SK-N-SH treated with all-trans-retinoic acid at 6 μM for 48 hours (cell line): ENCODE measurements around the gene SH2D2A.

Experiments
- ATAC-seq: fragments of 200-7000 bp; cut with Tn5 transposase; 3 replicates; pipeline ENCODE4 v1.9.1; 2020; ENCODE audit warnings: mild to moderate bottlenecking, moderate library complexity
- ARNTL ChIP-seq: fragments of 450-650 bp; formaldehyde crosslinking; IDR thresholded peaks from 2 replicates; pipeline ENCODE4 v1.5.0; 2020; ENCODE audit warnings: low read depth, mild to moderate bottlenecking, moderate library complexity, borderline replicate concordance
- BACH2 ChIP-seq: fragments of 250-450 bp; sonication (Bioruptor Pico); IDR thresholded peaks from 2 replicates; pipeline ENCODE4 v1.9.0; 2021; ENCODE audit warnings: mild to moderate bottlenecking, borderline replicate concordance
- ESRRG ChIP-seq: fragments of 250-450 bp; sonication (Bioruptor Pico); IDR thresholded peaks from 2 replicates; pipeline ENCODE4 v1.6.1; 2021; ENCODE audit warnings: mild to moderate bottlenecking
- GLIS3 ChIP-seq: fragments of 250-450 bp; sonication (Bioruptor Pico); IDR thresholded peaks from 2 replicates; pipeline ENCODE4 v1.5.0; 2020; ENCODE audit warnings: mild to moderate bottlenecking, moderate library complexity
- ISL1 ChIP-seq: fragments of 250-450 bp; sonication (Bioruptor Pico); IDR thresholded peaks from 2 replicates; pipeline ENCODE4 v2.1.2; 2022; ENCODE audit warnings: mild to moderate bottlenecking, moderate library complexity
- OSR1 ChIP-seq: fragments of 250-450 bp; sonication (Bioruptor Pico); IDR thresholded peaks from 2 replicates; pipeline ENCODE4 v1.8.0; 2022; ENCODE audit warnings: moderate library complexity, mild to moderate bottlenecking, inconsistent platforms
- PPARA ChIP-seq: fragments of 250-450 bp; sonication (Bioruptor Pico); IDR thresholded peaks from 2 replicates; pipeline ENCODE4 v1.5.0; 2020; ENCODE audit warnings: mild to moderate bottlenecking, borderline replicate concordance
- RARB ChIP-seq: fragments of 250-450 bp; sonication (Bioruptor Pico); IDR thresholded peaks from 2 replicates; pipeline ENCODE4 v1.8.0; 2021; ENCODE audit warnings: mild to moderate bottlenecking, moderate library complexity
- SNAI2 ChIP-seq: fragments of 250-450 bp; sonication (Bioruptor Pico); IDR thresholded peaks from 2 replicates; pipeline ENCODE4 v1.5.0; 2020; ENCODE audit warnings: mild to moderate bottlenecking, moderate library complexity
- TCF4 ChIP-seq: fragments of 250-450 bp; sonication (Bioruptor Pico); IDR thresholded peaks from 2 replicates; pipeline ENCODE4 v1.8.0; 2021; ENCODE audit warnings: mild to moderate bottlenecking, moderate library complexity, borderline replicate concordance
- ZC3H10 ChIP-seq: fragments of 250-450 bp; sonication (Bioruptor Pico); IDR thresholded peaks from 2 replicates; pipeline ENCODE4 v1.5.1; 2021; ENCODE audit warnings: mild to moderate bottlenecking, moderate library complexity
- ZNF565 ChIP-seq: fragments of 450-650 bp; formaldehyde crosslinking; conservative IDR thresholded peaks from 2 replicates; pipeline ENCODE4 v1.5.0; 2020; ENCODE audit warnings: low read depth, mild to moderate bottlenecking, moderate library complexity
- ZNF70 ChIP-seq: fragments of 450-650 bp; formaldehyde crosslinking; IDR thresholded peaks from 2 replicates; pipeline ENCODE4 v1.5.0; 2020; ENCODE audit warnings: mild to moderate bottlenecking, moderate library complexity
- ZNF8 ChIP-seq: fragments of 450-650 bp; formaldehyde crosslinking; IDR thresholded peaks from 2 replicates; pipeline ENCODE4 v1.5.0; 2020; ENCODE audit warnings: mild to moderate bottlenecking, moderate library complexity
- TF ChIP-seq, protein P1 (sequence below): fragments of 250-450 bp; sonication (Bioruptor Pico); IDR thresholded peaks from 2 replicates; pipeline ENCODE4 v1.8.0; 2021; ENCODE audit warnings: low read depth, mild to moderate bottlenecking, moderate library complexity, borderline replicate concordance
- TF ChIP-seq, protein P2 (sequence below): fragments of 250-450 bp; sonication (Bioruptor Pico); IDR thresholded peaks from 2 replicates; pipeline ENCODE4 v1.5.0; 2020; ENCODE audit warnings: mild to moderate bottlenecking, moderate library complexity
- TF ChIP-seq, protein P3 (sequence below): fragments of 250-450 bp; sonication (Bioruptor Pico); IDR thresholded peaks from 2 replicates; pipeline ENCODE4 v1.5.1; 2020; ENCODE audit warnings: low read depth, mild to moderate bottlenecking, moderate library complexity

SH2D2A gene

DNA sequence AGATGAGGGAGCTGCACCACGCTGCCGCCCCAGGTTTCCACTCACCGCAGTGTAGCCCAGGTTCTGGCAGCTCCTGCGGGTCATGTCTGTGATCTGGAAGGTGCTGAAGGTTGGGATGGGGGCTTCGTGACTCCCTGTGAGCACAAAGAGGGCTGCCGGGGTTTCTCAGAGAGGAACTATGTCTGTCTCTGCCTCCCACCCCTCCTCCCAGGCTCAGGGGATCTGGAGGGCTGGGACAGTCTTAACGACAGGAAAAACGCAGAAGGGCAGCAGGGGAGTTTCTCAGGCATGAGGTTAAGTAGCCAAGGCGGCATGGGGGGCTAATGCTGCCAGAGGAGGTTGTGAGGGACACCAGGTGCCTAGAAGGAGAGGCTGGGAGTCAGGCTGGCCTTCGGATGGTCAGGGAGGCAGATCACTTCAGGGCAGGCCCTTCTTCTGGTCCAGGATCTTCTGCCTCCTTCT, 656 bp downstream of the SH2D2A start:
- no peak for ATAC-seq
- TF ChIP-seq BACH2 (no peak), PPARA (CRISPR knock-in tag) (no peak), RARB (CRISPR knock-in tag) (no peak), ZNF565 (CRISPR knock-in tag) (no peak), ARNTL (no peak)
- TF ChIP-seq, protein P1, sequence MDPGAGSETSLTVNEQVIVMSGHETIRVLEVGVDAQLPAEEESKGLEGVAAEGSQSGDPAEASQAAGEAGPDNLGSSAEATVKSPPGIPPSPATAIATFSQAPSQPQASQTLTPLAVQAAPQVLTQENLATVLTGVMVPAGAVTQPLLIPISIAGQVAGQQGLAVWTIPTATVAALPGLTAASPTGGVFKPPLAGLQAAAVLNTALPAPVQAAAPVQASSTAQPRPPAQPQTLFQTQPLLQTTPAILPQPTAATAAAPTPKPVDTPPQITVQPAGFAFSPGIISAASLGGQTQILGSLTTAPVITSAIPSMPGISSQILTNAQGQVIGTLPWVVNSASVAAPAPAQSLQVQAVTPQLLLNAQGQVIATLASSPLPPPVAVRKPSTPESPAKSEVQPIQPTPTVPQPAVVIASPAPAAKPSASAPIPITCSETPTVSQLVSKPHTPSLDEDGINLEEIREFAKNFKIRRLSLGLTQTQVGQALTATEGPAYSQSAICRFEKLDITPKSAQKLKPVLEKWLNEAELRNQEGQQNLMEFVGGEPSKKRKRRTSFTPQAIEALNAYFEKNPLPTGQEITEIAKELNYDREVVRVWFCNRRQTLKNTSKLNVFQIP (CRISPR knock-in tag), result no peak

DNA sequence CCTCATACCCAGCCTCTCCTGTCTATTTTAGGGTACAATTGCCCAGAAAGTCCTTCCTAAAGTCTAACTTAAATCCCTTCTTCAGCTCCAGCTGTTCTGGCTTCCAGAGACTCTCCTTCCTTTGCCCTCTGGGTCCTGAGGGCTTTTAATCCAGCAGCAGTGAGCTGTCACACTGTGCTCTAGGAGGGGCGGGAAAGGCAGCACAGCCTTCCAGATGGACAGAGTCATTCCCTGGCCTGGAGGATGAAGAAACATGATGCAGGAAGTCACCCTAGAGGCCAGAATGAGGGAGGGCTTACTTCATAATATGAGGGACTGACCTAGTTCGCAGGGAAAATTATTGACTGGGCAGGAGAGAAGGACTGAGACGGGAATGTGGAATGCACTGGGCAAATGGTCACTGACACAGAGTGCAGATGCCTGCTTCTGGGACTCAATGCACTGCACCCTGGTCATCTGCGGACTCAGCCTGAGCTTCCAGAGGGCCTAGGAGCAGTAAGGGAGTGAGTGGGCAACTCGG, 1.3 kb downstream of the SH2D2A start:
- TF ChIP-seq RARB (CRISPR knock-in tag) (no peak), TCF4 (0 out of 2 replicates have a peak, but pooled peaks have one; percentile 28)
- peak; percentile 79 for ATAC-seq

DNA sequence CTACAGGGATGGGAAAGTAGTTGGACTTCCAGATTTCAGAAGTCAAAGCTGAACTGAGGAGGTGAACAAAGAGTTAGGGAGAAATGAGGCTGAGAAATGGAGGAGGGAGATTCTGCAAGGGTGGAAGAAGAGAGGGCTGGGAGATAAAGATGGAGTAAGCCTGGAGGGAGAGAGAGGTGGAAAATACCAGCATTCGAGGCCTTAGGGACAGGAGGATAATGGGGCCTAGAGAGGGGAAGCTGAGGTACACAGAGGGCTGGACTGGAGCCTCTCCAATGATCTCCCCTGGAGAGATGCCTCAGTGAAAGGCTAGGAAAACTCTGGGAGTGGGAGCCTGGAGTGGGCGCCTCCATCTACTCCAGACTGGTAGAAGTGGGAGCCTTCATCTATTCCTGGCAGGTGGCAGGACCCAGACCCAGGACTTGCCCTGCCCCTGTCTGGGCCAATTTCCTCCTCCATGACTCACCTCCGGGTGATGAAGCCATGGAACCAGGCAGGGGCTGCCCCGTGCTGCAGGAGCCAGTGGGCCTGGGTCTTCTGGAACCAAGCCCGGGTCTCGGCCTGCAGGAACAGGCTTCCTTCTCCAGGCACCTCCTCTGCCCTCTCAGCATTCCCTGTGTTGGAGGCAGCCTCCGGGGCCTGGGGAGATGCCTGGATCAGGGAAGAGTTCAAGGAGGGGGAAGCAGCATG, 1.9 kb downstream of the SH2D2A start:
- TF ChIP-seq RARB (CRISPR knock-in tag), result no peak
- no peak for TF ChIP-seq ZNF8 (CRISPR knock-in tag)
- TF ChIP-seq ISL1, result no peak
- TF ChIP-seq GLIS3 (CRISPR knock-in tag), result no peak
- no peak for TF ChIP-seq ESRRG (CRISPR knock-in tag)
- TF ChIP-seq ZNF70 (CRISPR knock-in tag), result 0 out of 2 replicates have a peak, but pooled peaks have one; percentile 12
- no peak for TF ChIP-seq OSR1 (CRISPR knock-in tag)
- ATAC-seq, result peak; percentile 37

DNA sequence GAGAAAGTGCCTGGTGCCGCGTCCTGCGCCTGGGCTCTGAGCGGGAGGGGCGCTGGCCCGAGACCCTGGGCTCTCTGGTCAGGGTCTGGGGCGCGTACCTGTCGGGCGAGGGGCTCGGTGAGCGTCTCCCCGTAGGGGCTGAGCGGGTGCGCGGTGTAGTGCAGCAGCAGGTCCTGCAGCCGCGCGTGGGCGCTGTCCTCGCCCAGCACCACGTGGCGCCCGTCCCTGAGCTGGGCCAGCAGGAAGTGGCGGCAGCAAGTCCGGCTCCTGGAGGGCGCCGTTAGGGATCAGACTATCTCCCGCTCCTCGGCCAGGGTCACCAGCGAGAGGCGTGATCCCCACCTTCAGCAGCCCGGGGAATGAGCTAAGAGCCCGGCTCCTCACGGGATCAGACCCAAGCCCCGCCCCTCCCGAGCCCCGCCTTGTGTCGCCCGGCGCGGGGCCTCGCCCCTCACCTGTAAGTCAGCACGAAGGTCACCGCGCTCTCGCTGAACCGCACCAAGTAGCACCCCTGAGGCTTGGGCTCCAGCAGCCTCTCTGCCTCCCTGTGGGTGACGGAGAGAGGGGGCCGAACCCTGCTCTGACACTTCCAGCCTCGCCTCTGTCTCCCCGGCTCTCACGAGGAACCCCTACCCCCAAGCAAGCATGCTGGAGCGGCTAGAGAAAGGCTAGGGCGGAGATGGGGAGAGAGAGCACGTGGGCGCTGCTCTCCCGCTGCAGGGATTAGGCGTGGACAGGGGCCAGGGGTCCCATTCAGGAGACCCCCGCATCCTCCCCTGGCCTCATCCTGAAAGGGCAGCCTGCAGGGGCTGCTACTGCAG, 2.7 kb downstream of the SH2D2A start:
- peak; percentile 35 for ATAC-seq
- no peak for TF ChIP-seq RARB (CRISPR knock-in tag)
- TF ChIP-seq ESRRG (CRISPR knock-in tag), result no peak
- TF ChIP-seq BACH2, result no peak
- TF ChIP-seq, protein P2, sequence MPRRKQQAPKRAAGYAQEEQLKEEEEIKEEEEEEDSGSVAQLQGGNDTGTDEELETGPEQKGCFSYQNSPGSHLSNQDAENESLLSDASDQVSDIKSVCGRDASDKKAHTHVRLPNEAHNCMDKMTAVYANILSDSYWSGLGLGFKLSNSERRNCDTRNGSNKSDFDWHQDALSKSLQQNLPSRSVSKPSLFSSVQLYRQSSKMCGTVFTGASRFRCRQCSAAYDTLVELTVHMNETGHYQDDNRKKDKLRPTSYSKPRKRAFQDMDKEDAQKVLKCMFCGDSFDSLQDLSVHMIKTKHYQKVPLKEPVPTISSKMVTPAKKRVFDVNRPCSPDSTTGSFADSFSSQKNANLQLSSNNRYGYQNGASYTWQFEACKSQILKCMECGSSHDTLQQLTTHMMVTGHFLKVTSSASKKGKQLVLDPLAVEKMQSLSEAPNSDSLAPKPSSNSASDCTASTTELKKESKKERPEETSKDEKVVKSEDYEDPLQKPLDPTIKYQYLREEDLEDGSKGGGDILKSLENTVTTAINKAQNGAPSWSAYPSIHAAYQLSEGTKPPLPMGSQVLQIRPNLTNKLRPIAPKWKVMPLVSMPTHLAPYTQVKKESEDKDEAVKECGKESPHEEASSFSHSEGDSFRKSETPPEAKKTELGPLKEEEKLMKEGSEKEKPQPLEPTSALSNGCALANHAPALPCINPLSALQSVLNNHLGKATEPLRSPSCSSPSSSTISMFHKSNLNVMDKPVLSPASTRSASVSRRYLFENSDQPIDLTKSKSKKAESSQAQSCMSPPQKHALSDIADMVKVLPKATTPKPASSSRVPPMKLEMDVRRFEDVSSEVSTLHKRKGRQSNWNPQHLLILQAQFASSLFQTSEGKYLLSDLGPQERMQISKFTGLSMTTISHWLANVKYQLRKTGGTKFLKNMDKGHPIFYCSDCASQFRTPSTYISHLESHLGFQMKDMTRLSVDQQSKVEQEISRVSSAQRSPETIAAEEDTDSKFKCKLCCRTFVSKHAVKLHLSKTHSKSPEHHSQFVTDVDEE, result no peak
- TF ChIP-seq, protein P3, sequence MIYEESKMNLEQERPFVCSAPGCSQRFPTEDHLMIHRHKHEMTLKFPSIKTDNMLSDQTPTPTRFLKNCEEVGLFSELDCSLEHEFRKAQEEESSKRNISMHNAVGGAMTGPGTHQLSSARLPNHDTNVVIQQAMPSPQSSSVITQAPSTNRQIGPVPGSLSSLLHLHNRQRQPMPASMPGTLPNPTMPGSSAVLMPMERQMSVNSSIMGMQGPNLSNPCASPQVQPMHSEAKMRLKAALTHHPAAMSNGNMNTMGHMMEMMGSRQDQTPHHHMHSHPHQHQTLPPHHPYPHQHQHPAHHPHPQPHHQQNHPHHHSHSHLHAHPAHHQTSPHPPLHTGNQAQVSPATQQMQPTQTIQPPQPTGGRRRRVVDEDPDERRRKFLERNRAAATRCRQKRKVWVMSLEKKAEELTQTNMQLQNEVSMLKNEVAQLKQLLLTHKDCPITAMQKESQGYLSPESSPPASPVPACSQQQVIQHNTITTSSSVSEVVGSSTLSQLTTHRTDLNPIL (CRISPR knock-in tag), result no peak
- no peak for TF ChIP-seq SNAI2 (CRISPR knock-in tag)
- TF ChIP-seq, protein P1 (CRISPR knock-in tag), result no peak
- TF ChIP-seq ZC3H10 (CRISPR knock-in tag), result no peak

DNA sequence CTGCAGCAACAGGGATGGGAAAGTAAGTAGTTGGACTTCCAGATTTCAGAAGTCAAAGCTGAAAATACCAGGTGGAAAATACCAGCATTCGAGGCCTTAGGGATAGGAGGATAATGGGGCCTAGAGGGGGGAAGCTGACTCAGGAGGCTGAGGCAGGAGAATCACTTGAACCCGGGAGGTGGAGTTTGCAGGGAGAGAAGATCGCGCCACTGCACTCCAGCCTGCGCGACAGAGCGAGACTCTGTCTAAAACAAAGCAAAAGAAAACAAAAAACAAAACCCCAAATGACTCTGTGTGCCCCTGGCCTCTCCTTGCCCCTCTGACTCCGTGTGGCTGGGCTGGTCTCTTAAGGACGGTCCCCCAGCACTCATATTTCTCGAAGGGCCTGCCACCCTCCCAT, 3.4 kb downstream of the SH2D2A start:
- no peak for ATAC-seq
- TF ChIP-seq ISL1 (no peak), ZNF565 (CRISPR knock-in tag) (no peak), ARNTL (no peak)
